Type B pancreatic cell (in vitro differentiated cells): ENCODE data around the gene EGFR. TPM values are rescaled to one million over a fixed set of nuclear protein-coding genes. Genes with fewer than 3 reads are reported as not detected.

Experiments used
- DNase-seq: peaks from one replicate; pipeline ENCODE4 v3.0.0; 2021; ENCODE audit warnings: mixed read lengths; ENCODE audit not compliant: unreplicated experiment; ENCODE audit errors: extremely low spot score
- H3K27ac Mint-ChIP-seq: 2 replicates; pipeline ENCODE4 v1.8.0; 2021; ENCODE audit warnings: mild to moderate bottlenecking, mixed read lengths
- H3K27me3 Mint-ChIP-seq: 2 replicates; pipeline ENCODE4 v1.8.0; 2021; ENCODE audit warnings: mixed read lengths
- H3K36me3 Mint-ChIP-seq: 2 replicates; pipeline ENCODE4 v1.8.0; 2021; ENCODE audit warnings: mixed read lengths
- H3K4me1 Mint-ChIP-seq: one replicate; pipeline ENCODE4 v1.8.0; 2021; ENCODE audit warnings: mixed read lengths; ENCODE audit not compliant: unreplicated experiment
- H3K4me3 Mint-ChIP-seq: 2 replicates; pipeline ENCODE4 v1.8.0; 2021; ENCODE audit warnings: mild to moderate bottlenecking, mixed read lengths
- H3K9me3 Mint-ChIP-seq: 2 replicates; pipeline ENCODE4 v1.8.0; 2021; ENCODE audit warnings: mixed read lengths
- CTCF ChIP-seq: fragments of 200-600 bp; sonication (generic); conservative IDR thresholded peaks from 2 replicates; pipeline ENCODE4 v1.5.0; 2021; ENCODE audit warnings: antibody characterized with exemption, mild to moderate bottlenecking
- total RNA-seq: library from RNA; stranded (reverse); gene quantifications from 2 replicates; pipeline ENCODE4 v1.2.1, GENCODE V29; 2021; ENCODE audit warnings: low replicate concordance

The EGFR gene
- total RNA-seq, 1 donor from 2014 or later = 44.6 TPM

GRCh38 chr7:55065079-55065478 is 46.3 kb downstream of the EGFR start:
- Mint-ChIP-seq H3K9me3 (no peaks in the 10 kb centered on the region), H3K4me3 (no peak overlapping the region), H3K27ac (peak overlapping the region; percentile 92), H3K27me3 (no peaks in the 10 kb centered on the region), H3K4me1 (peaks cover 78% of the 10 kb centered on the region), H3K36me3 (peaks cover 12% of the 10 kb centered on the region)
- no peak for DNase-seq
- no peak for TF ChIP-seq CTCF

DNA sequence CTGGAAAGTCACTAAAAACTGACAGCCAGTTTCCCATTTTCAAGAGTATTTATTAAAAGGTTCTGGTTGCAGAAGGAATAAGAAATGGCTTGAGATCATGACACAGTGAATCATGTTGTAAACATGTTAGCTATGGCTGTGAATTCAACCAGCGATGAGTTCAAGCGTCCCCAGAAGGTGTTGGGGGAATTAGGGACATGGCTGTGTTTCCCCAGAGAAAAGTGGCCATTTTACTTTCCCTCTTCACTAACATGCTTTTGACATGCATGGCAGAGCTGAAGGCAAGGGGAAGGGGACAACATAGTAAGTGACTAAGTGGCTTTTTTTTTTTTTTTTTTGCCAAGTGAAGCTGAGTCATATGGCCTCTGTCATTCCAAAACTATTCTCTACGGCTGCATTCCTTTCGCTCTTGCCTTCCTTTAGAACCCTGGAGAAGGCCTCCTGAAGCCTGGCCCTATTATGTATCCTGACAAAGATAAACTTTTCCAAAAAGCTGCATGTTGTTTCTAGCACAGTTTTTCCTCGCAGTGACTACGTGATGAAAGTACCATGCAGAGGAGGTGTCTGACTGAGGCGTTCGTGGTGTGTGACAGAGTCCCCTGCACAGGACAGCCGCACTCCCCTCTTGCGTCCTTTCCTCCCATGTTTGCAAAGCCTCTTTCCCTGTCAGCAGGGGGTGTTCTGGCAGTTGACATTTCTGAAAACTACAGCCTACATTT is 46.9 kb downstream of the EGFR start:
- H3K9me3 Mint-ChIP-seq = no peaks in the 10 kb centered on the region
- H3K27me3 Mint-ChIP-seq = no peaks in the 10 kb centered on the region
- peaks cover 12% of the 10 kb centered on the region for H3K36me3 Mint-ChIP-seq
- peaks cover 75% of the 10 kb centered on the region for H3K4me1 Mint-ChIP-seq
- no peak for DNase-seq
- H3K4me3 Mint-ChIP-seq = peak overlapping the region; percentile 37
- H3K27ac Mint-ChIP-seq = peak overlapping the region; percentile 92
- no peak for TF ChIP-seq CTCF

- DNase-seq = no peak
- peak overlapping the region; percentile 55 for H3K4me3 Mint-ChIP-seq
- peak overlapping the region; percentile 92 for H3K27ac Mint-ChIP-seq
These were observed 47.7 kb downstream of the EGFR start for GRCh38 chr7:55066524-55066923.

GRCh38 chr7:55066938-55067337 is 48.1 kb downstream of the EGFR start:
- Mint-ChIP-seq H3K4me3 (no peak overlapping the region), H3K4me1 (peaks cover 70% of the 10 kb centered on the region), H3K27ac (peak overlapping the region; percentile 92), H3K9me3 (no peaks in the 10 kb centered on the region), H3K27me3 (no peaks in the 10 kb centered on the region), H3K36me3 (peaks cover 12% of the 10 kb centered on the region)
- no peak for DNase-seq
- no peak for TF ChIP-seq CTCF

More at GRCh38 chr7:55066524-55066923, 47.7 kb downstream of the EGFR start:
- H3K27me3 Mint-ChIP-seq = no peaks in the 10 kb centered on the region
- no peaks in the 10 kb centered on the region for H3K9me3 Mint-ChIP-seq
- TF ChIP-seq CTCF = no peak
- H3K4me1 Mint-ChIP-seq = peaks cover 70% of the 10 kb centered on the region
- peaks cover 12% of the 10 kb centered on the region for H3K36me3 Mint-ChIP-seq

DNA sequence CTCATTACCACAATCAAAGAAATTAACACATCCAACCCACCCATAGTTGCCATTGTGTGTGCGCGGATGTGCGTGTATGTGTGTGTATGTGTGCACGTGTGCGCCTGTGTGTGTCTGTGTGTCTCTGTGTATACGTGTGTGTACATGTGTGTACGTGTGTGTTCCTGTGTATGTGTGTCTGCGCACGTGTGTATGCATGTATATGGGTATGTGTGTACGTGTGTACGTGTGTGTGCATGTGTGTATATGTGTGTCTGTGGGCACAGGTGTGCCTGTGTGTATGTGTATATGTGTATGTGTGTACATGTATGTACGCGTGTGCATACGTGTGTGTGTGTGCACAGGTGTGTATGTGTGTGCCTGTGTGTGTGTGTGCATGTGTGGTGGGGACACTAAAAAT is 48.9 kb downstream of the EGFR start:
- Mint-ChIP-seq H3K27me3 (no peaks in the 10 kb centered on the region), H3K36me3 (peaks cover 12% of the 10 kb centered on the region)

More for the DNA sequence above, 48.9 kb downstream of the EGFR start:
- no peaks in the 10 kb centered on the region for H3K9me3 Mint-ChIP-seq
- DNase-seq = no peak
- no peak overlapping the region for H3K4me3 Mint-ChIP-seq
- no peak overlapping the region for H3K27ac Mint-ChIP-seq
- TF ChIP-seq CTCF = no peak
- peaks cover 65% of the 10 kb centered on the region for H3K4me1 Mint-ChIP-seq
